Fibroblast of lung (primary cell): Measurements from ENCODE around the gene SEMA4B.

Experiments
- EZH2 ChIP-seq: IDR thresholded peaks from 2 replicates; pipeline ENCODE4 v1.5.1; 2012; ENCODE audit warnings: low read length, control low read depth, mild to moderate bottlenecking; ENCODE audit errors: missing control alignments
- TF ChIP-seq, protein P1 (sequence below), 2 donors: IDR thresholded peaks in 1 of 2; conservative IDR thresholded peaks in 1 of 2; 1 replicate in 1 of 2; 2 replicates in 1 of 2; pipeline ENCODE4 v1.5.1; 2011 to 2012; ENCODE audit warnings: low read length in 2 of 2, control low read depth in 1 of 2, inconsistent platforms in 1 of 2, low read depth in 1 of 2, mild to moderate bottlenecking in 1 of 2

DNA sequence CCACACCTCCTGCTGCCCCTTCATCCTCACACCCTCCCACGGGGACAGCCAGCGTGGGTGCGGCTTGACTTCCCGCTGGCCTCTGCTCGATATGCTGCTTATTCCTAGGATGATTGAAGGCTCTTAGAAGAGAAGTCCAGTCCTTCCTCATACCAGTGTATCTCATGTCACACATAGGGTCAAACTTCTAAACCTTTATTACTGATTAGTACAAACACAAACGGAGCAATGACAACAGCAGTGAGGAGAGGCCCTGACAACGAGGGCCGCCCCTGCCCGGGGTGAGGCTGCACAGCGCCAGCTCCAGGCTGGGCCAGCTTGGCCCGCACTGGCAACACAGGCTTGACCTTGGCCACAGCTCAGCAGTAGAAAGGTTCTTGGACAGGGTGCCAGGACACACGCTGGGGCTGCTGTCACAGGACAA lies 29.0 kb downstream of the SEMA4B start:
- TF ChIP-seq, protein P1, sequence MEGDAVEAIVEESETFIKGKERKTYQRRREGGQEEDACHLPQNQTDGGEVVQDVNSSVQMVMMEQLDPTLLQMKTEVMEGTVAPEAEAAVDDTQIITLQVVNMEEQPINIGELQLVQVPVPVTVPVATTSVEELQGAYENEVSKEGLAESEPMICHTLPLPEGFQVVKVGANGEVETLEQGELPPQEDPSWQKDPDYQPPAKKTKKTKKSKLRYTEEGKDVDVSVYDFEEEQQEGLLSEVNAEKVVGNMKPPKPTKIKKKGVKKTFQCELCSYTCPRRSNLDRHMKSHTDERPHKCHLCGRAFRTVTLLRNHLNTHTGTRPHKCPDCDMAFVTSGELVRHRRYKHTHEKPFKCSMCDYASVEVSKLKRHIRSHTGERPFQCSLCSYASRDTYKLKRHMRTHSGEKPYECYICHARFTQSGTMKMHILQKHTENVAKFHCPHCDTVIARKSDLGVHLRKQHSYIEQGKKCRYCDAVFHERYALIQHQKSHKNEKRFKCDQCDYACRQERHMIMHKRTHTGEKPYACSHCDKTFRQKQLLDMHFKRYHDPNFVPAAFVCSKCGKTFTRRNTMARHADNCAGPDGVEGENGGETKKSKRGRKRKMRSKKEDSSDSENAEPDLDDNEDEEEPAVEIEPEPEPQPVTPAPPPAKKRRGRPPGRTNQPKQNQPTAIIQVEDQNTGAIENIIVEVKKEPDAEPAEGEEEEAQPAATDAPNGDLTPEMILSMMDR (conservative IDR thresholded peaks at IDR 0.05 in 1 of 2, IDR thresholded peaks at IDR 0.05 in 1 of 2; ENCODE audit: low read depth in 1 of 2, low read length in 2 of 2), result no peak
- TF ChIP-seq EZH2, result no peak
